Activated CD4-positive, alpha-beta memory T cell treated with anti-CD3 and anti-CD28 coated beads, Interleukin-2, amount 10 ng/mL, durations not matched to agents 7 days and 5 days (primary cell): ENCODE measurements around the gene ACAA2. TPM values are rescaled to one million over a fixed set of nuclear protein-coding genes. Genes with fewer than 3 reads are reported as not detected.

ENCODE experiments used
- CTCF ChIA-PET: fragments of 350-600 bp; sonication (Branson Sonifier 250); formaldehyde crosslinking; loops from one replicate; lab custom pipeline; 2021; ENCODE audit warnings: antibody characterized with exemption, inconsistent platforms; lab: Charles Lee
- POLR2A ChIA-PET: fragments of 350-600 bp; sonication (Branson Sonifier 250); formaldehyde crosslinking; loops from one replicate; lab custom pipeline; 2021; ENCODE audit warnings: antibody characterized with exemption; lab: Charles Lee
- DNase-seq: peaks from one replicate; pipeline ENCODE4 v3.0.0-alpha.2; 2020
- H3K27ac Mint-ChIP-seq: one replicate; pipeline ENCODE4 v1.8.0; 2021; ENCODE audit warnings: mild to moderate bottlenecking, mixed read lengths
- H3K27me3 Mint-ChIP-seq: one replicate; pipeline ENCODE4 v1.8.0; 2021; ENCODE audit warnings: mixed read lengths
- H3K36me3 Mint-ChIP-seq: one replicate; pipeline ENCODE4 v1.8.0; 2021; ENCODE audit warnings: low read depth, mixed read lengths
- H3K4me1 Mint-ChIP-seq: one replicate; pipeline ENCODE4 v1.8.0; 2021; ENCODE audit warnings: mixed read lengths
- H3K4me3 Mint-ChIP-seq: one replicate; pipeline ENCODE4 v1.8.0; 2021; ENCODE audit warnings: mild to moderate bottlenecking, mixed read lengths
- H3K9me3 Mint-ChIP-seq: one replicate; pipeline ENCODE4 v1.8.0; 2021; ENCODE audit warnings: mixed read lengths
- total RNA-seq, 2 experiments: library from RNA; stranded (reverse); gene quantifications; one replicate each; pipeline ENCODE4 v1.2.3, GENCODE V29; 2021

The ACAA2 gene
- total RNA-seq, 2 experiments from 2014 or later, result 86.8 to 93.1 TPM

- Mint-ChIP-seq H3K27me3 (peaks cover 6% of the 10 kb centered on the region), H3K4me3 (no peak overlapping the region), H3K9me3 (peaks cover 2% of the 10 kb centered on the region), H3K27ac (no peak overlapping the region), H3K36me3 (no peaks in the 10 kb centered on the region), H3K4me1 (peaks cover 3% of the 10 kb centered on the region)
- CTCF ChIA-PET, result no interaction called here
- no peak for DNase-seq
- POLR2A ChIA-PET, result no interaction called here
These were observed 59.7 kb downstream of the ACAA2 start for GRCh38 chr18:49753643-49754042.

GRCh38 chr18:49752095-49752457 lies 61.3 kb downstream of the ACAA2 start:
- Mint-ChIP-seq H3K9me3 (peaks cover 2% of the 10 kb centered on the region), H3K27ac (no peak overlapping the region), H3K27me3 (peaks cover 7% of the 10 kb centered on the region), H3K4me3 (no peak overlapping the region), H3K4me1 (peaks cover 3% of the 10 kb centered on the region), H3K36me3 (no peaks in the 10 kb centered on the region)
- no peak for DNase-seq
- ChIA-PET CTCF (interaction anchor here (0.6 kb wide), 1 partner anchor 454 kb away, joined by 4 read pairs; no protein-coding TSS in a partner anchor), POLR2A (no interaction called here)

- no peaks in the 10 kb centered on the region for H3K36me3 Mint-ChIP-seq
- H3K27me3 Mint-ChIP-seq, result peaks cover 7% of the 10 kb centered on the region
- ChIA-PET POLR2A (no interaction called here), CTCF (interaction anchor here (0.6 kb wide), 1 partner anchor 455 kb away, joined by 4 read pairs; no protein-coding TSS in a partner anchor)
- peaks cover 2% of the 10 kb centered on the region for H3K9me3 Mint-ChIP-seq
- DNase-seq, result no peak
- no peak overlapping the region for H3K27ac Mint-ChIP-seq
- H3K4me3 Mint-ChIP-seq, result no peak overlapping the region
- H3K4me1 Mint-ChIP-seq, result peaks cover 3% of the 10 kb centered on the region
These were observed 61.8 kb downstream of the ACAA2 start for GRCh38 chr18:49751427-49752094.

GRCh38 chr18:49749563-49749962 lies 63.8 kb downstream of the ACAA2 start:
- Mint-ChIP-seq H3K4me3 (no peak overlapping the region), H3K27me3 (peaks cover 9% of the 10 kb centered on the region), H3K36me3 (no peaks in the 10 kb centered on the region), H3K9me3 (peaks cover 2% of the 10 kb centered on the region), H3K4me1 (peaks cover 3% of the 10 kb centered on the region), H3K27ac (no peak overlapping the region)
- CTCF ChIA-PET, result no interaction called here
- POLR2A ChIA-PET, result no interaction called here
- no peak for DNase-seq

- ChIA-PET POLR2A (no interaction called here), CTCF (no interaction called here)
- Mint-ChIP-seq H3K27ac (no peak overlapping the region), H3K36me3 (no peaks in the 10 kb centered on the region), H3K4me1 (peaks cover 3% of the 10 kb centered on the region), H3K9me3 (no peaks in the 10 kb centered on the region), H3K4me3 (no peak overlapping the region), H3K27me3 (peaks cover 17% of the 10 kb centered on the region)
- no peak for DNase-seq
These were observed 65.5 kb downstream of the ACAA2 start for GRCh38 chr18:49747876-49748275.

- Mint-ChIP-seq H3K27ac (no peak overlapping the region), H3K4me3 (no peak overlapping the region), H3K36me3 (no peaks in the 10 kb centered on the region), H3K27me3 (peaks cover 14% of the 10 kb centered on the region), H3K4me1 (no peaks in the 10 kb centered on the region), H3K9me3 (no peaks in the 10 kb centered on the region)
- CTCF ChIA-PET, result interaction anchor here (1.0 kb wide), 1 partner anchor 17 kb away, joined by 3 read pairs; no protein-coding TSS in a partner anchor
- DNase-seq, result no peak
- POLR2A ChIA-PET, result no interaction called here
These were observed 68.0 kb downstream of the ACAA2 start for GRCh38 chr18:49745045-49746014.

GRCh38 chr18:49744376-49745008 lies 68.8 kb downstream of the ACAA2 start:
- ChIA-PET CTCF (interaction anchor here (1.0 kb wide), 1 partner anchor 16 kb away, joined by 3 read pairs; no protein-coding TSS in a partner anchor), POLR2A (no interaction called here)
- Mint-ChIP-seq H3K4me1 (no peaks in the 10 kb centered on the region), H3K9me3 (no peaks in the 10 kb centered on the region), H3K4me3 (no peak overlapping the region), H3K27ac (no peak overlapping the region), H3K27me3 (peaks cover 14% of the 10 kb centered on the region), H3K36me3 (no peaks in the 10 kb centered on the region)
- DNase-seq, result no peak

GRCh38 chr18:49743117-49743567 lies 70.2 kb downstream of the ACAA2 start:
- Mint-ChIP-seq H3K4me1 (no peaks in the 10 kb centered on the region), H3K9me3 (no peaks in the 10 kb centered on the region), H3K27ac (no peak overlapping the region), H3K4me3 (no peak overlapping the region), H3K27me3 (peaks cover 14% of the 10 kb centered on the region), H3K36me3 (no peaks in the 10 kb centered on the region)
- no peak for DNase-seq
- CTCF ChIA-PET, result no interaction called here
- POLR2A ChIA-PET, result no interaction called here

- Mint-ChIP-seq H3K27ac (no peak overlapping the region), H3K9me3 (no peaks in the 10 kb centered on the region), H3K27me3 (peaks cover 14% of the 10 kb centered on the region), H3K4me1 (no peaks in the 10 kb centered on the region), H3K4me3 (no peak overlapping the region), H3K36me3 (no peaks in the 10 kb centered on the region)
- POLR2A ChIA-PET, result no interaction called here
- CTCF ChIA-PET, result no interaction called here
- DNase-seq, result no peak
These were observed 70.8 kb downstream of the ACAA2 start for GRCh38 chr18:49742316-49743116.

- no peak for DNase-seq
- Mint-ChIP-seq H3K9me3 (no peaks in the 10 kb centered on the region), H3K27me3 (peaks cover 14% of the 10 kb centered on the region), H3K27ac (no peak overlapping the region), H3K4me1 (no peaks in the 10 kb centered on the region), H3K4me3 (no peak overlapping the region), H3K36me3 (no peaks in the 10 kb centered on the region)
- CTCF ChIA-PET, result no interaction called here
- POLR2A ChIA-PET, result no interaction called here
These were observed 74.1 kb downstream of the ACAA2 start for GRCh38 chr18:49739275-49739674.

- H3K27ac Mint-ChIP-seq, result no peak overlapping the region
- ChIA-PET CTCF (no interaction called here), POLR2A (no interaction called here)
- H3K4me1 Mint-ChIP-seq, result no peaks in the 10 kb centered on the region
- no peaks in the 10 kb centered on the region for H3K9me3 Mint-ChIP-seq
- H3K27me3 Mint-ChIP-seq, result peaks cover 14% of the 10 kb centered on the region
- no peak overlapping the region for H3K4me3 Mint-ChIP-seq
- no peak for DNase-seq
- no peaks in the 10 kb centered on the region for H3K36me3 Mint-ChIP-seq
These were observed 74.6 kb downstream of the ACAA2 start for GRCh38 chr18:49738721-49739120.

- no peak overlapping the region for H3K27ac Mint-ChIP-seq
- H3K27me3 Mint-ChIP-seq, result peaks cover 6% of the 10 kb centered on the region
- H3K9me3 Mint-ChIP-seq, result no peaks in the 10 kb centered on the region
- CTCF ChIA-PET, result interaction anchor here (1.0 kb wide), 1 partner anchor 127 kb away, joined by 7 read pairs; no protein-coding TSS in a partner anchor
- no peaks in the 10 kb centered on the region for H3K36me3 Mint-ChIP-seq
- POLR2A ChIA-PET, result no interaction called here
- no peaks in the 10 kb centered on the region for H3K4me1 Mint-ChIP-seq
- no peak overlapping the region for H3K4me3 Mint-ChIP-seq
- no peak for DNase-seq
These were observed 78.5 kb downstream of the ACAA2 start for GRCh38 chr18:49734836-49735235.
